Inflammatory macrophage treated with lipopolysaccharide for 4 hours (primary cell): ENCODE measurements around the gene MCF2L.
"Not testable (repeated sequence)": the region's sequence is repeated elsewhere in the genome, so short reads cannot be mapped to it uniquely, and the experiment has no call there.

Source experiments
- DNase-seq: peaks from one replicate; pipeline ENCODE4 v3.0.0-alpha.2; 2020

MCF2L gene

GRCh38 chr13:113052971-113053370 lies 84.0 kb downstream of the MCF2L start:
- no peak for DNase-seq

DNA sequence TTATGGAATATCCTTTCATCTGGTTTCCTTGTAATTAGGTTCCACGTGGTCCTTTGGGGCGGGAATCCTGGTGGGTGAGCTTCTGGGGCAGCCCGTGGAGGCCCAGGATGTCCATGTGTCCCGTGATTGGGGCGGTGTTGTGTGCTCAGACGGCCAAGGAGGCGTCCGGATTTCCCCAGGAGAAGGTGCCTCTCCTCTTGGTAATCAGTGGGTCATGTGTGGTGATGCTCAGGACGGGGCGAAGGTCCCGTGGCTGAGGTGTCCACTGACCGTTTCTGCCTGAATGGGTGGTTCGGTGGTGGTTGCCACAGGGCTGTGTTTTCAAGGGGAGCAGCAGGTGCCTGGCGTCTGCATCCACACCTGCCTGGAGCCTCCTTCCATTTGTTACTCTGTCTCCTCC lies 84.4 kb downstream of the MCF2L start:
- DNase-seq: no peak

- no peak for DNase-seq
These were observed 85.0 kb downstream of the MCF2L start for GRCh38 chr13:113053801-113054604.

DNA sequence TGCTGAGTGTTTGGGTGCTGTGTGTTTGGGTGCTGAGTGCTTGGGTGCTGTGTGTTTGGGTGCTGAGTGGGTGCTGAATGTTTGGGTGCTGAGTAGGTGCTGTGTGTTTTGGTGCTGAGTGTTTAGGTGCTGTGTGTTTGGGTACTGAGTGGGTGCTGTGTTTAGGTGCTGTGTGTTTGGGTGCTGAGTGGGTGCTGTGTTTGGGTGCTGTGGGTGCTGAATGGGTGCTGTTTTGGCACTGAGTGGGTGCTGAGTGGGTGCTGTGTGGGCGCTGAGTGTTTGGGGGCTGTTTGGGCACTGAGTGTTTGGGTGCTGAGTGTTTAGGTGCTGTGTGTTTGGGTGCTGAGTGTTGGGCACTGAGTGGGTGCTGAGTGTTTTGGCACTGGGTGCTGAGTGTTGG lies 88.1 kb downstream of the MCF2L start:
- DNase-seq: no peak

GRCh38 chr13:113057559-113057958 lies 88.5 kb downstream of the MCF2L start:
- not testable (repeated sequence) for DNase-seq

- no peak for DNase-seq
These were observed 89.3 kb downstream of the MCF2L start for GRCh38 chr13:113058129-113058987.

GRCh38 chr13:113058988-113059850 lies 90.2 kb downstream of the MCF2L start:
- DNase-seq: no peak

DNA sequence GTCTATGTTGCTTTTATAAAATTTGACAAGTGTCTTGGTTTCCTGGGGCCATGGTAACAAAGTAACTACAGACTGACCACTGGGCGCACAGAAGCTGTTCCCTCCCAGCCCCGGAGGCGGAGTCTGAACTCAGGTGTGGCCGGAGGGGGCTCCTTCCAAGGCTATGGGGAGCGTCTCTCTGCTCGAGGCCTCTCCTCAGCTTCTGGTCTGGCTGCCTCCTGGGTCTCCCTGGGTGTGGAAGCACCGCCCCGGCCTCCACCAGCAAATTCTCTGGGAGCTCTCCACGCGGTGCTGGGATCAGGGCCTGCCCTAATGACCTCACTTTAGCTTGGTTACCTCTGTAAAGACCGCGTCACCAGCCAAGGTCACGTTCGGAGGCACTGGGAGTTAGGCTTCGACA lies 90.9 kb downstream of the MCF2L start:
- no peak for DNase-seq

DNA sequence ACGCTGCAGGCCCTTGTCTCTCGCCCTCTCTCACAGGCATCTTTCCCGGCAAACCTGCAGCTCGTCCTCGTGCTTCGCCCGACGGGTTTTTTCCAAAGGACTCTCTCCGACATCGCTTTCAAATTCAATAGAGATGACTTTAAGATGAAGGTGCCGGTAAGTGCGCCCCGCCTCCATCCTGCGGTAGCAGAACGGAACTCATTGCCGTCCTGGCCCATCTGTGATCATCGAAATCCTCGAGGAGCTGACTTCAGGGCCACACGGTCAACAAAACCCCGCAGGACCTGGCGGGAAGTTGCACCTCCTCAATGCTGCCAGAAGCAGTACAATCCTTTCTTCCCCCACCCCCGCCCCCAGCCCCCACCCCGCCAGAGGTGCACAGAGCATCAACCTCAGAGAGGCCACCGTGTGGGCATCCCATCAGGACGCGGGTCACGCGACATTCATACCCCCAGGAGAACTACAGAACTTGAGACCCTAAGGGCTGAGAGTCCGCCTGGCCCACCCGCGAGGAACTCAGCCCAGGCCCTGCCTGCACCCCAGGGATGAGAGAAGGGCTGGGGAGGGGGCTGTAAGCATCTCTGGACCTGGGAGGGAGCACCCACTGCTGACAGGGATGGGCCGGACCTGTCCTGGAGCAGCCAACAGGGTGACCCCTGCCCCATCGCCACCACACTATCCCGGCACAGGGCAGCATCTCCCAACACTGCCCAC lies 91.7 kb downstream of the MCF2L start:
- DNase-seq: no peak

DNA sequence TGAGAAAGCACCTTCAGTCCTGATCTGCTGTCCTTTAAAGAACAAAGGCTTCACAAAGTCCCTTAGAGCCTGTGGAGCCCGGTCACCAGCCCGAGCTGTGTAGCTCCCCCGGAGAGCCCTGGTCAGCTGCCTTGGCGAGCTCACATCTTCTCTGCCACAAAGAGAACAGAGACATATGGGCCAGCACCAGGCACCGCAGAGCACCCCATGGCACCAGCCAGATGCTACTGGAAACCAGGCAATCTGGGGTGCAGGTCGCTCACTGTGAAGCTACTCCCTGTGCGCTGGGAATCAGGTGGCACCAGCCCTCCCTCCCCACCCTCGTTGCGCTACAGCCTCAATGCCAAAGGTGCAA lies 92.2 kb downstream of the MCF2L start:
- no peak for DNase-seq

DNA sequence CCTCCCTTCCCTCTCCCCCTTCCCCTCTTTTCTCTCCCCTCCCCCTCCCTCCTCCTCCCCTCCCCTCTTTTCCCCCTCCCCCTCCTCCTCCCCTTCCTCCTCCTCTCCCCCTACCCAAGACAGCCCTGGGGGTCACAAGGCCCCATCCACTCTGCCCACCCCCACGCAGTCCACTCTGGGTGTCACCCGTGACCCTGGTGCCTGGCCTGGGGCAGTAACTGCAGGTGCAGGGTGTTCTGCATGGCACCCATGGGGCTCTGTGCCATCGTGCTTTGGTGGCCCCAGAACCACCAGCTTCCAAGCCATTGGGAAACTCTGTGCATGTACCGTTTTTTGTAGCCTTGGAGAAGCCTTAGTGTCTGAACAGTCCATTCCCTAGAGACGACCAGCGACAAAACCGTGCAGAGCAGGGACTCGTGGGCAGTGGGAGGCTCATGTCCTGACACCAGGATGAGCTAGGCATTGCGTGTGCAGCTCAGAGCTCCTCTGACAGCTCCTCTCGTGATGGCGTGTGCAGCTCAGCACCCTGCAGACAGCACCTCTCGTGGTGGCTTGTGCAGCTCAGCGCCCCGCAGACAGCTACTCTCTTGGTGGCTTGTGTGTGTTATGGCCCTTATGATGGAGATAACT lies 92.9 kb downstream of the MCF2L start:
- DNase-seq: no peak

- DNase-seq: no peak
These were observed 93.7 kb downstream of the MCF2L start for GRCh38 chr13:113062691-113063090.

- DNase-seq: no peak
These were observed 94.1 kb downstream of the MCF2L start for GRCh38 chr13:113063091-113063491.

GRCh38 chr13:113064000-113064533 lies 95.1 kb downstream of the MCF2L start:
- DNase-seq: no peak

DNA sequence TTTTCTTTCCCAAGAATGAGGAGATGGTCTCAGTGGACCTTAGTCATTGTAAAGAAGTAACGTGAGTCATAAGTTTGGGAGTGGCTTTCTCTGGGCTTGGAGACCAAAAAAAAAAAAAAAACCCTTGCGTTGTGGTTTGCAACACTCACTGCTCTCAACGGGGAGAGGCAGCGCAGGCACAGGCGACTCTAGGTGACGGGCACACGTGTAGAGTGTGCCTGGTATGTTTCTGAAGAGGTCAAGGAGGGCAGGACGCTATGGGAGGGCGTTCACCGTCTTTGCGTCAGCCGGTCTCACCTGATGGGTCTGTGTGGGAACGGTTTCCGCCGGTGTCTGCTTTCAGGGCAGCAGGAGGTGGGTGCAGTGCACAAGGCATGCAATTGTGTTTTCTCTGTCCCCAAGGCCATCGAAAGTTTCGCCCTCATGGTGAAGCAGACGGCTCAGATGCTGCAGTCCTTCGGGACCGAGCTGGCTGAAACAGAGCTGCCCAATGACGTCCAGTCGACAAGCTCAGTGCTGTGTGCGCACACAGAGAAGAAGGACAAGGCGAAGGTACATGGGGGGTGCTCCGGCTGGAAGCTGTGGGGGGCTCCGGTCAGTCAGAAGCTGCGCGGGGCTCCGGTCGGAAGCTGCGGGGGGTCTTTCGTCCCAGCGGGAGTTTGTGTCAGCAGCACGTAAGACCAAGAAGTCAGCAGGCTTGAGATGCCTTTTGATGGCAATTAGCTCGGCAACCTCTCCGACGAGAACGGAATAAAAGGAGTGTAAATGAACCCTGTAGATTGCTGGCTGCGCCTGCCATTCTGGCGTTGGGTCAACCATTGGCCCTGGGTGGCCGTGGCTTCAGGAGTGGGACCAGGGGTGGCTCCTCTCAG lies 95.8 kb downstream of the MCF2L start:
- no peak for DNase-seq

GRCh38 chr13:113065406-113066141 lies 96.6 kb downstream of the MCF2L start:
- DNase-seq: no peak

- no peak for DNase-seq
These were observed 97.1 kb downstream of the MCF2L start for GRCh38 chr13:113066142-113066455.

DNA sequence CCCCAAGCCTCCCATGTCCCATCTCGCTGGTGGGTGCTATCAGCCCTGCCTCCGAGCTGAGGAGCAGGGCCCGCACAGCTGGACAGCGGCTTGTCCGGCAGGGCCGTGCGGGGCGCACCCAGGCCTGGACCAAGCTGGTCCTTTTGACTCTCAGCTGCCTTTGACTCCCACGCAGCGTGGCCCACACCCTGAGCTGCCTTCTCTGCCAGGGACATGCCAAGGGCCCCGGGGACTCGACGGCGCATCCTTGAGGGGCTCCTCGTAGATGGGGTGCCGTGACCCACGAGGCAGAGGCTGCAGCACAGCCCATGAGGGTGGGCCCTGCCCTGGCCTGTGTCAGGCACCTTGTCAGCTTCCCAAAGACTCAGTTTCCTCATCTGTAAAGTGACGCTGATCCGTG lies 97.7 kb downstream of the MCF2L start:
- DNase-seq: no peak

GRCh38 chr13:113069861-113070805 lies 101.1 kb downstream of the MCF2L start:
- DNase-seq: no peak
